HCT116 (cell line): Measurements from ENCODE around the gene RIPOR3. TPM values are rescaled to one million over a fixed set of nuclear protein-coding genes. Genes with fewer than 3 reads are reported as not detected.

ENCODE experiments used
- ATAC-seq: fragments of 200-7000 bp; cut with Tn5 transposase; 2 replicates; pipeline ENCODE4 v1.9.1; 2020; ENCODE audit warnings: mild to moderate bottlenecking, moderate library complexity
- BruUV-seq: library from RNA; stranded (reverse); fragments of 400-500 nt; replicated peaks from 2 replicates; lab custom pipeline; 2021; lab: Mats Ljungman, UMichigan
- CTCF ChIA-PET: fragments of 300-600 bp; sonication (Branson Sonifier 250); formaldehyde crosslinking; loops from one replicate; lab custom pipeline; 2021; ENCODE audit warnings: antibody characterized with exemption; lab: Charles Lee
- POLR2A ChIA-PET: fragments of 300-600, 350-600 bp; sonication (Branson Sonifier 250); formaldehyde crosslinking; loops from one replicate; lab custom pipeline; 2021; ENCODE audit warnings: antibody characterized with exemption; lab: Charles Lee
- RAD21 ChIA-PET, 2 experiments: fragments of 300-600 bp; sonication (Branson Sonifier 250); formaldehyde crosslinking; loops; one replicate each; lab custom pipeline; 2023; ENCODE audit warnings: low total read pairs in 2 of 2; ENCODE audit not compliant: uncharacterized antibody in 2 of 2, unreplicated experiment in 2 of 2, low non-redundant PET in 1 of 2; lab: Charles Lee
- DNase-seq: peaks from one replicate; pipeline ENCODE4 v3.0.0-alpha.2; 2010; ENCODE audit warnings: low read depth, low spot score
- H2AFZ ChIP-seq: fragments of 200-600 bp; shearing (Covaris generic), sonication (generic); 2 replicates; pipeline ENCODE4 v1.6.1; 2017; ENCODE audit warnings: low read depth, mixed run types, mixed read lengths, antibody characterized with exemption, low read length; ENCODE audit not compliant: poor library complexity, severe bottlenecking
- H3K27ac ChIP-seq: 2 replicates; pipeline ENCODE4 v1.5.1; 2012; ENCODE audit warnings: low read depth, low read length
- H3K27me3 ChIP-seq: fragments of 200-600 bp; sonication (generic); 2 replicates; pipeline ENCODE4 v1.6.1; 2016; ENCODE audit warnings: mixed run types, low read length, mixed read lengths; ENCODE audit not compliant: insufficient read depth
- H3K36me3 ChIP-seq, 2 experiments: fragments of 200-500 bp in 1 of 2; fragments of 200-600 bp in 1 of 2; sonication (Bioruptor generic) in 1 of 2; sonication (generic) in 1 of 2; 2 replicates each; pipeline versions ENCODE4 v1.5.1 to v1.6.1; 2014 to 2016; ENCODE audit warnings: low read length in 2 of 2, inconsistent platforms in 1 of 2, mixed read lengths in 1 of 2, mixed run types in 1 of 2; ENCODE audit not compliant: insufficient read depth in 2 of 2, control insufficient read depth in 1 of 2
- H3K4me1 ChIP-seq, 2 experiments: fragments of 200-600 bp in 1 of 2; sonication (generic) in 1 of 2; 2 replicates each; pipeline versions ENCODE4 v1.5.1 to v1.6.1; 2012 to 2017; ENCODE audit warnings: low read length in 2 of 2, inconsistent platforms in 1 of 2, mild to moderate bottlenecking in 1 of 2, mixed read lengths in 1 of 2, mixed run types in 1 of 2, moderate library complexity in 1 of 2; ENCODE audit not compliant: insufficient read depth in 2 of 2, control insufficient read depth in 1 of 2
- H3K4me2 ChIP-seq: fragments of 200-600 bp; sonication (generic); 2 replicates; pipeline ENCODE4 v1.6.1; 2017; ENCODE audit warnings: mixed run types, low read length, mixed read lengths
- H3K4me3 ChIP-seq, 2 experiments: fragments of 200-600 bp in 1 of 2; sonication (generic) in 1 of 2; replicated peaks in 1 of 2; 2 replicates each; pipeline ENCODE4 v1.5.1; 2011 to 2016; ENCODE audit warnings: low read length in 2 of 2, control low read depth in 1 of 2, low read depth in 1 of 2, mild to moderate bottlenecking in 1 of 2, mixed read lengths in 1 of 2, mixed run types in 1 of 2
- H3K79me2 ChIP-seq: fragments of 200-600 bp; sonication (generic); 2 replicates; pipeline ENCODE4 v1.6.1; 2017; ENCODE audit warnings: mild to moderate bottlenecking, mixed run types, low read length, moderate library complexity, mixed read lengths; ENCODE audit not compliant: insufficient read depth
- H3K9ac ChIP-seq: fragments of 200-600 bp; sonication (generic); 2 replicates; pipeline ENCODE4 v1.6.1; 2016; ENCODE audit warnings: low read length, mixed read lengths
- H3K9me2 ChIP-seq: fragments of 200-600 bp; sonication (generic), shearing (Covaris generic); 2 replicates; pipeline ENCODE4 v1.6.1; 2017; ENCODE audit warnings: mixed run types, mild to moderate bottlenecking, moderate library complexity; ENCODE audit not compliant: insufficient read depth
- H3K9me3 ChIP-seq, 2 experiments: fragments of 200-500 bp in 1 of 2; fragments of 200-600 bp in 1 of 2; sonication (Bioruptor generic) in 1 of 2; sonication (generic) in 1 of 2; 2 replicates each; pipeline ENCODE4 v1.6.1; 2014 to 2017; ENCODE audit warnings: low read length in 2 of 2, mixed read lengths in 2 of 2, inconsistent platforms in 1 of 2, low read depth in 1 of 2, mild to moderate bottlenecking in 1 of 2, mixed run types in 1 of 2, moderate library complexity in 1 of 2; ENCODE audit not compliant: control insufficient read depth in 1 of 2, insufficient read depth in 1 of 2
- H4K20me1 ChIP-seq: fragments of 200-600 bp; sonication (generic), shearing (Covaris generic); 2 replicates; pipeline ENCODE4 v1.6.1; 2017; ENCODE audit warnings: mixed run types, mild to moderate bottlenecking, moderate library complexity; ENCODE audit not compliant: insufficient read depth
- CBX3 ChIP-seq: IDR thresholded peaks from 2 replicates; pipeline ENCODE4 v1.6.1; 2012; ENCODE audit warnings: low read depth
- CEBPB ChIP-seq: IDR thresholded peaks from 2 replicates; pipeline ENCODE4 v1.6.1; 2012; ENCODE audit warnings: low read depth
- ELF1 ChIP-seq: IDR thresholded peaks from 2 replicates; pipeline ENCODE4 v1.6.1; 2012; ENCODE audit warnings: low read depth, borderline replicate concordance
- EZH2phosphoT487 ChIP-seq: fragments of 200-600 bp; IDR thresholded peaks from 2 replicates; pipeline ENCODE4 v1.6.1; 2018; ENCODE audit warnings: antibody characterized with exemption, borderline replicate concordance
- FOSL1 ChIP-seq: IDR thresholded peaks from 2 replicates; pipeline ENCODE4 v1.6.1; 2012; ENCODE audit warnings: low read depth
- JUND ChIP-seq: IDR thresholded peaks from 2 replicates; pipeline ENCODE4 v1.6.1; 2012
- RAD21 ChIP-seq: IDR thresholded peaks from 2 replicates; pipeline ENCODE4 v1.6.1; 2012; ENCODE audit warnings: low read depth, mild to moderate bottlenecking
- SIN3A ChIP-seq: IDR thresholded peaks from 2 replicates; pipeline ENCODE4 v1.6.1; 2012; ENCODE audit warnings: low read depth
- SP1 ChIP-seq: IDR thresholded peaks from 2 replicates; pipeline ENCODE4 v1.6.1; 2012; ENCODE audit warnings: low read depth
- SRF ChIP-seq: IDR thresholded peaks from 2 replicates; pipeline ENCODE4 v1.6.1; 2012; ENCODE audit warnings: low read depth
- TCF7L2 ChIP-seq: IDR thresholded peaks from 2 replicates; pipeline ENCODE4 v1.7.0; 2011; ENCODE audit warnings: borderline replicate concordance, inconsistent platforms; ENCODE audit not compliant: insufficient read depth, insufficient read length; ENCODE audit errors: extremely low read depth
- YY1 ChIP-seq: IDR thresholded peaks from 2 replicates; pipeline ENCODE4 v1.6.1; 2011; ENCODE audit warnings: low read length, low read depth, moderate library complexity, mild to moderate bottlenecking; ENCODE audit not compliant: insufficient replicate concordance; ENCODE audit errors: extremely low read depth
- intact Hi-C: fragments of 100-400 bp; cut with micrococcal nuclease; formaldehyde crosslinking; loops from 2 replicates; pipeline ENCODE4 v1.10.0; 2022
- total RNA-seq: library from RNA; stranded (reverse); gene quantifications from one replicate; pipeline ENCODE4 v1.2.1, GENCODE V29; 2021; ENCODE audit not compliant: unreplicated experiment
- TF ChIP-seq, protein P1 (sequence below): IDR thresholded peaks from 2 replicates; pipeline ENCODE4 v1.6.1; 2012; ENCODE audit warnings: low read depth
- TF ChIP-seq, protein P2 (sequence below), 3 experiments: fragments of 200-600 bp in 1 of 3; sonication (generic) in 1 of 3; IDR thresholded peaks in 2 of 3; conservative IDR thresholded peaks in 1 of 3; 2 replicates each; pipeline ENCODE4 v1.5.1; 2012 to 2017; ENCODE audit warnings: low read depth in 2 of 3, low read length in 2 of 3, antibody characterized with exemption in 1 of 3, borderline replicate concordance in 1 of 3, control low read depth in 1 of 3, mild to moderate bottlenecking in 1 of 3, mixed read lengths in 1 of 3, mixed run types in 1 of 3, moderate library complexity in 1 of 3; ENCODE audit not compliant: insufficient read depth in 1 of 3

The RIPOR3 gene
- total RNA-seq, 1 experiment from 2014 or later: 0.22 TPM

DNA sequence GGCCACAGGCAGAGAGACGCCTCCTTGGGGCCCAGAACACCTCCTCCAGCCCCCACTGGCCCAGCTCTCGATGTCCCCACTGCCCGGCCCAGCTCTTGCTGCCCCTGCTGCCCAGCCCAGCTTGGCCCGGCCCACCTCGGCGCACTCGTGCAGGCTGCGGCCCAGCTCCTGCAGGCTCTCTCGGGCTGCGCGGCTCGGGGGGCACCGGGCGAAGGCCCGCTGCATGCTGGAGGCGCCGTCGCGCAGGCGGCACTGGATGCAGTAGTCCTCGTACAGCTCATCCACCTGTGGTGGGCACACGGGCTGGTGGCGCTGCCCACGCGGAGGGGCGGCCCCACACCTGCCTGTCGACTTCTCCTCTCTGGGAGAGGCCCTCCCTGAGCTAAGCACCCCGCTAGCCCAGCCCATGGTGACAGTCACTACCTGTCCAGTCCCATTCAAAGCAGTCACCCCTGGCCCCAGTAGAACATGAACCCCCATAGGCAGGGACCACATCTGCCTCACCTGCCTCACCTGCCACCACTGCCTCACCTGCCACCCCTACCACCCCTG lies 81.8 kb downstream of the RIPOR3 start:
- TF ChIP-seq YY1 (no peak), EZH2phosphoT487 (no peak), SIN3A (no peak), SP1 (no peak), CBX3 (no peak), SRF (no peak), CEBPB (no peak), TCF7L2 (no peak), FOSL1 (no peak)
- ChIA-PET POLR2A (no interaction called here), CTCF (interaction anchor here (1.0 kb wide), 2 partner anchors 26 to 134 kb away, joined by 3 to 4 read pairs; no protein-coding TSS in a partner anchor), RAD21 (no interaction called here)
- no peak for DNase-seq
- Histone ChIP-seq H3K79me2 (no peaks in the 10 kb centered on the region), H3K27ac (peak overlapping the region; percentile 18; the same call in 1 of the 2 replicates), H4K20me1 (no peaks in the 10 kb centered on the region), H3K9me3 (no peaks in the 10 kb centered on the region), H3K4me1 (peaks cover 0 to 8% of the 10 kb centered on the region in 2 experiments; a peak in 1 of 4 replicates), H3K4me3 (no peak overlapping the region), H3K36me3 (no peaks in the 10 kb centered on the region), H3K9ac (no peak overlapping the region), H3K9me2 (no peaks in the 10 kb centered on the region), H3K4me2 (0 out of 2 replicates have a peak overlapping the region, but pooled peaks have one; percentile 7), H2AFZ (no peak overlapping the region), H3K27me3 (no peaks in the 10 kb centered on the region)
- ATAC-seq: no peak
- BruUV-seq: no TSS peak
- intact Hi-C loops: no loop called here

DNA sequence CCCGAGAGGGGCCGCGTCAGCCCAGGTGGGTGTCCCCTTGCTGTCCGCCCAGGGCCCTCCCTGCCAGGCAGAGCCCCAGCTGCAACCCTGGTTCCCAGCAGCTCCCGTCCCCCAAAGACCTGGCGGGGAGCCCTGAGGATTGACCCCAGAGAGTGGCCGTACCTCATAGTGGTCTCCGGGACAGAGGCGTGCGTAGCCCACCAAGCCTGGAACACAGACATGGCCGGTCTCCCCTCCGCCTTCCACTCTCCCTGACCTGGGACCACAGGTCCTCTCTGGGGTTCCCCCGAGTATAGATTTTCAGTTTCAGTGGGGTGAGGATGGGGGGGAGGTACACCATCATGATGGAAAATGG lies 82.6 kb downstream of the RIPOR3 start:
- intact Hi-C loops: no loop called here
- H3K36me3 ChIP-seq: no peaks in the 10 kb centered on the region
- no peak overlapping the region for H2AFZ ChIP-seq
- no peak overlapping the region for H3K9ac ChIP-seq
- BruUV-seq: no TSS peak
- DNase-seq (no peak), ATAC-seq (no peak)
- H3K4me2 ChIP-seq: no peak overlapping the region
- H3K79me2 ChIP-seq: no peaks in the 10 kb centered on the region
- POLR2A ChIA-PET: no interaction called here
- RAD21 ChIA-PET: no interaction called here
- no peaks in the 10 kb centered on the region for H4K20me1 ChIP-seq
- CTCF ChIA-PET: no interaction called here
- H3K9me2 ChIP-seq: no peaks in the 10 kb centered on the region
- TF ChIP-seq SRF (no peak), YY1 (no peak), SIN3A (no peak), ELF1 (no peak), RAD21 (no peak), CBX3 (no peak), JUND (no peak), TCF7L2 (no peak), SP1 (no peak), FOSL1 (no peak)
- TF ChIP-seq, protein P1, sequence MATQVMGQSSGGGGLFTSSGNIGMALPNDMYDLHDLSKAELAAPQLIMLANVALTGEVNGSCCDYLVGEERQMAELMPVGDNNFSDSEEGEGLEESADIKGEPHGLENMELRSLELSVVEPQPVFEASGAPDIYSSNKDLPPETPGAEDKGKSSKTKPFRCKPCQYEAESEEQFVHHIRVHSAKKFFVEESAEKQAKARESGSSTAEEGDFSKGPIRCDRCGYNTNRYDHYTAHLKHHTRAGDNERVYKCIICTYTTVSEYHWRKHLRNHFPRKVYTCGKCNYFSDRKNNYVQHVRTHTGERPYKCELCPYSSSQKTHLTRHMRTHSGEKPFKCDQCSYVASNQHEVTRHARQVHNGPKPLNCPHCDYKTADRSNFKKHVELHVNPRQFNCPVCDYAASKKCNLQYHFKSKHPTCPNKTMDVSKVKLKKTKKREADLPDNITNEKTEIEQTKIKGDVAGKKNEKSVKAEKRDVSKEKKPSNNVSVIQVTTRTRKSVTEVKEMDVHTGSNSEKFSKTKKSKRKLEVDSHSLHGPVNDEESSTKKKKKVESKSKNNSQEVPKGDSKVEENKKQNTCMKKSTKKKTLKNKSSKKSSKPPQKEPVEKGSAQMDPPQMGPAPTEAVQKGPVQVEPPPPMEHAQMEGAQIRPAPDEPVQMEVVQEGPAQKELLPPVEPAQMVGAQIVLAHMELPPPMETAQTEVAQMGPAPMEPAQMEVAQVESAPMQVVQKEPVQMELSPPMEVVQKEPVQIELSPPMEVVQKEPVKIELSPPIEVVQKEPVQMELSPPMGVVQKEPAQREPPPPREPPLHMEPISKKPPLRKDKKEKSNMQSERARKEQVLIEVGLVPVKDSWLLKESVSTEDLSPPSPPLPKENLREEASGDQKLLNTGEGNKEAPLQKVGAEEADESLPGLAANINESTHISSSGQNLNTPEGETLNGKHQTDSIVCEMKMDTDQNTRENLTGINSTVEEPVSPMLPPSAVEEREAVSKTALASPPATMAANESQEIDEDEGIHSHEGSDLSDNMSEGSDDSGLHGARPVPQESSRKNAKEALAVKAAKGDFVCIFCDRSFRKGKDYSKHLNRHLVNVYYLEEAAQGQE: no peak
- TF ChIP-seq, protein P2, sequence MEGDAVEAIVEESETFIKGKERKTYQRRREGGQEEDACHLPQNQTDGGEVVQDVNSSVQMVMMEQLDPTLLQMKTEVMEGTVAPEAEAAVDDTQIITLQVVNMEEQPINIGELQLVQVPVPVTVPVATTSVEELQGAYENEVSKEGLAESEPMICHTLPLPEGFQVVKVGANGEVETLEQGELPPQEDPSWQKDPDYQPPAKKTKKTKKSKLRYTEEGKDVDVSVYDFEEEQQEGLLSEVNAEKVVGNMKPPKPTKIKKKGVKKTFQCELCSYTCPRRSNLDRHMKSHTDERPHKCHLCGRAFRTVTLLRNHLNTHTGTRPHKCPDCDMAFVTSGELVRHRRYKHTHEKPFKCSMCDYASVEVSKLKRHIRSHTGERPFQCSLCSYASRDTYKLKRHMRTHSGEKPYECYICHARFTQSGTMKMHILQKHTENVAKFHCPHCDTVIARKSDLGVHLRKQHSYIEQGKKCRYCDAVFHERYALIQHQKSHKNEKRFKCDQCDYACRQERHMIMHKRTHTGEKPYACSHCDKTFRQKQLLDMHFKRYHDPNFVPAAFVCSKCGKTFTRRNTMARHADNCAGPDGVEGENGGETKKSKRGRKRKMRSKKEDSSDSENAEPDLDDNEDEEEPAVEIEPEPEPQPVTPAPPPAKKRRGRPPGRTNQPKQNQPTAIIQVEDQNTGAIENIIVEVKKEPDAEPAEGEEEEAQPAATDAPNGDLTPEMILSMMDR (IDR thresholded peaks at IDR 0.05 in 2 of 3, conservative IDR thresholded peaks at IDR 0.05 in 1 of 3; ENCODE audit: borderline replicate concordance in 1 of 3, insufficient read depth in 1 of 3, low read depth in 2 of 3, low read length in 2 of 3): no peak
- H3K4me1 ChIP-seq: peaks cover 0 to 8% of the 10 kb centered on the region in 2 experiments; a peak in 1 of 4 replicates
- no peaks in the 10 kb centered on the region for H3K27me3 ChIP-seq
- H3K4me3 ChIP-seq: no peak overlapping the region
- H3K27ac ChIP-seq: no peak overlapping the region
- H3K9me3 ChIP-seq: no peaks in the 10 kb centered on the region
